Upper lobe of right lung (tissue), 1 donor: Measurements from ENCODE around the gene TRIP13. TPM values are rescaled to one million over a fixed set of nuclear protein-coding genes. Genes with fewer than 3 reads are reported as not detected.
A peak's percentile ranks its signal among the peaks of the same experiment; 100 is the strongest.

ENCODE experiments used
- ATAC-seq: fragments of 200-7000 bp; cut with Tn5 transposase; one replicate; pipeline ENCODE4 v1.9.1; 2020; ENCODE audit warnings: mild to moderate bottlenecking, moderate library complexity
- DNase-seq: peaks from one replicate; pipeline ENCODE4 v3.0.0-alpha.2; 2020
- H3K27ac ChIP-seq: fragments of 200-600 bp; one replicate; pipeline ENCODE4 v1.8.0; 2022
- H3K27me3 ChIP-seq: fragments of 200-600 bp; one replicate; pipeline ENCODE4 v1.8.0; 2022; ENCODE audit warnings: mild to moderate bottlenecking
- H3K36me3 ChIP-seq: fragments of 200-600 bp; one replicate; pipeline ENCODE4 v1.8.0; 2022
- H3K4me1 ChIP-seq: fragments of 200-600 bp; one replicate; pipeline ENCODE4 v1.8.0; 2022
- H3K4me3 ChIP-seq: fragments of 200-600 bp; one replicate; pipeline ENCODE4 v1.8.0; 2022; ENCODE audit warnings: mild to moderate bottlenecking
- H3K9me3 ChIP-seq: fragments of 200-600 bp; one replicate; pipeline ENCODE4 v1.8.0; 2022
- intact Hi-C: fragments of 100-400 bp; cut with DNase I; formaldehyde crosslinking; loops from one replicate; pipeline ENCODE4 v1.11.0; 2022
- total RNA-seq: library from RNA; stranded (reverse); fragmentation: NEBNext Ultra II Directional; extraction: Animal tissue kit (Norgen Biotek cat#: 25700); gene quantifications from one replicate; pipeline ENCODE4 v1.2.1, GENCODE V29; 2021
- TF ChIP-seq, protein P1 (sequence below): fragments of 200-600 bp; IDR thresholded peaks from one replicate; pipeline ENCODE4 v1.8.0; 2022; ENCODE audit warnings: antibody characterized with exemption
- donor health status: DM: no; HTN: yes; CAD: no; lungs with severe emphysema.

The TRIP13 gene
- total RNA-seq, 1 donor from 2014 or later: 0.81 TPM

DNA sequence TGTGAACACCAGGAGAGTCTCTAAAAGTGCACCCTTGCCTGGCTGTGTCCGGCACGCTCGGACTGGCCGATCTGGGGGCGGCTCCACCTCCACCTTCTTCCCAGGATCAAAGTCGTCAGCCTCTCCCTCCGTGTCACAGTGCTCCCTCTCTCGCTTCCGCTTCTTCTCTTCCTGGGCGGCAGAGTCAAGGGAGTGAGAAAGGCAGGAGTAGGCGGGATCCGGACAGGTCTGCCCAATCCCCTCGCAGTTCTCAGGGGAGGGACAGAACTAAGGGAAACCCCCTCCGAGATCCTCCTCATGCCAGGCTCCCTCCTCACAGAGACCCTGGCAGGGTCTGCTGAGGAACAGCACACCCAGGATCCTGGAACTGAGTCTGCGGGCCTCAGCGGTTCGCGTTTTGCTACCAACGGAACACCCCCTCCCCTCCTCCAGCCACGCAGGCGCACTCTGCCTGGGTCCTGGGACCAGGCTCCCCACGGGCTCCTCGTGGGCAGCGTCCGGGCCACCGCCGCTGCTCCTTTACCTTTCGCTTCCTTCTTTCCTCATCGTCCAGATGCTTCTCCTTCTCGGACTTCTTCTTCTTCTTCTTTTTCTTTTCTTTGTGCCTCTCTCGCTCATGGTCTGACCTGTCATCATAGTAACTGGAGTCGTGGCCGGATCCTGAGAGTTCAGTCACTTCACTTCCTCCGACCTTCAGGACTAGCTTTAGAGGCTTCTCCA lies 1.4 kb upstream of the TRIP13 start:
- ATAC-seq (no peak), DNase-seq (no peak)
- peaks cover 15% of the 10 kb centered on the region for H3K4me1 ChIP-seq
- H3K4me3 ChIP-seq: peak overlapping the region; percentile 85
- H3K27me3 ChIP-seq: no peaks in the 10 kb centered on the region
- TF ChIP-seq, protein P1, sequence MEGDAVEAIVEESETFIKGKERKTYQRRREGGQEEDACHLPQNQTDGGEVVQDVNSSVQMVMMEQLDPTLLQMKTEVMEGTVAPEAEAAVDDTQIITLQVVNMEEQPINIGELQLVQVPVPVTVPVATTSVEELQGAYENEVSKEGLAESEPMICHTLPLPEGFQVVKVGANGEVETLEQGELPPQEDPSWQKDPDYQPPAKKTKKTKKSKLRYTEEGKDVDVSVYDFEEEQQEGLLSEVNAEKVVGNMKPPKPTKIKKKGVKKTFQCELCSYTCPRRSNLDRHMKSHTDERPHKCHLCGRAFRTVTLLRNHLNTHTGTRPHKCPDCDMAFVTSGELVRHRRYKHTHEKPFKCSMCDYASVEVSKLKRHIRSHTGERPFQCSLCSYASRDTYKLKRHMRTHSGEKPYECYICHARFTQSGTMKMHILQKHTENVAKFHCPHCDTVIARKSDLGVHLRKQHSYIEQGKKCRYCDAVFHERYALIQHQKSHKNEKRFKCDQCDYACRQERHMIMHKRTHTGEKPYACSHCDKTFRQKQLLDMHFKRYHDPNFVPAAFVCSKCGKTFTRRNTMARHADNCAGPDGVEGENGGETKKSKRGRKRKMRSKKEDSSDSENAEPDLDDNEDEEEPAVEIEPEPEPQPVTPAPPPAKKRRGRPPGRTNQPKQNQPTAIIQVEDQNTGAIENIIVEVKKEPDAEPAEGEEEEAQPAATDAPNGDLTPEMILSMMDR: no peak
- intact Hi-C loops: no loop called here
- H3K36me3 ChIP-seq: peaks cover 48% of the 10 kb centered on the region
- no peaks in the 10 kb centered on the region for H3K9me3 ChIP-seq
- peak overlapping the region; percentile 90 for H3K27ac ChIP-seq

DNA sequence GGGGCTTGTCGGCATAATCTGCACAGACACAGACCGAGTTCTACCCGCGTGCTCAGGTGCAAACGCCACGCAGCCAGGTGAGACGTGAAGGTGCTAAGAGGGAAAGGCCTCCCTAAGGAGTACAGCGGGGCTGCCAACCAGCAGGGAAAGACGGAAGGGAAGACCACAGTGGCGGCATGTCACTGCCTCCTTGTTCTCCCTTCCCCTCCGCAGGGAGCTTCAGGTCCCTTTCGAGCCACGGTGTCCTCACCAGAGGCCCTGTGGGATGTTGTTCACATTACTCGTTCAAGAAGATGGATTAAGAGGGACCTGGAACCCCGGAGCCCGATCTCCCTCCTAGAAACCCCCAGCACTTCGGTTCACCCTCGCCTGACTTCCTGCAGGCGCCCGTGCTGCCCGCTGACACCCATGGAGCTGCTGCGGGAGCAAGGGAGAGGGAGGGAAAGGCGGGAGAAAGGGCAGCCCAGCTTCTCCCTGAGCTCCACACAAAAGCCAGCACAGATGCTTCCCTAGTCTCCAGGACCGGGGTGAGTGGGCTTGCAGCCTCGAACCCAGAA lies 769 bp upstream of the TRIP13 start:
- intact Hi-C loops: no loop called here
- Histone ChIP-seq H3K9me3 (no peaks in the 10 kb centered on the region), H3K36me3 (peaks cover 42% of the 10 kb centered on the region), H3K4me1 (peaks cover 15% of the 10 kb centered on the region), H3K27me3 (no peaks in the 10 kb centered on the region), H3K4me3 (peak overlapping the region; percentile 85), H3K27ac (peak overlapping the region; percentile 90)
- peak; percentile 28 for ATAC-seq
- TF ChIP-seq, protein P1: no peak
- DNase-seq: no peak

DNA sequence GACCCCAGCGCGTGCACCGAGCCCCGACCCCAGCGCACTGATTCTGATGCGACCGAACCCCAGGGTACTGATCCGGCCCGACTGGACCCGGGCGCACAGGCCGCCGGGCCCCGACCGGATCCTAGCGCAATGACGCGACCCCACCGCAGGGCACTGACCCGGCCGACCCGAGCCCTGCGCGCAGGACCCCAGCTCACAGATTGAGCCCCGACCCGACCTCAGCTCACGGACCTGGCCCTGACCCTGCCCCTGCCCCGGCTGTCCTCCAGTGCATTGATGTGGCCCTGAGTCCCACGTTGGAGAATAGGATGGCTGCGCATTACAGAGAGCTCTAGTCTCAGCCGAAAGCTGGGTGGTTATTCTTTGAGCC lies 438 bp downstream of the TRIP13 start:
- intact Hi-C loops: no loop called here
- Histone ChIP-seq H3K27me3 (no peaks in the 10 kb centered on the region), H3K4me3 (peak overlapping the region; percentile 85), H3K36me3 (peaks cover 30% of the 10 kb centered on the region), H3K27ac (no peak overlapping the region), H3K4me1 (peaks cover 15% of the 10 kb centered on the region), H3K9me3 (no peaks in the 10 kb centered on the region)
- TF ChIP-seq, protein P1: no peak
- DNase-seq: no peak
- no peak for ATAC-seq

DNA sequence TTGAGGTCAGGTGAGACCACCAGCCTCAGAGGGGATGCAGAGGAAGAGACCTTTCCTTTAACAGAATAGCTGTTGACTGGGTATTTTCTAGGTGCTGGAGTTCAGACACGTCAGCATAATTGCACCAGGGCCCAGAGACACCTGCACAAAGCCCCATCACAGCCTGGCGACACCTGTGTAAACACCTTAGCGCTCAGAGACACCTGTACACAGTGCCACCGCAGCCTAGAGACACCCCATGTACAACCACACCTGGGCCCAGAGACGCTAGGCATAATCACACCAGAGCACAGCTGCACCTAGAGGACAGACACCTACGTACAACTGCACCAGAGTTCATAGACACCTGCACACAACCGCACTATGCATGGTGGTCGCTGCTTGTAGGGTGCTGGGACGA lies 1.0 kb downstream of the TRIP13 start:
- no peak for ATAC-seq
- H3K4me3 ChIP-seq: no peak overlapping the region

DNA sequence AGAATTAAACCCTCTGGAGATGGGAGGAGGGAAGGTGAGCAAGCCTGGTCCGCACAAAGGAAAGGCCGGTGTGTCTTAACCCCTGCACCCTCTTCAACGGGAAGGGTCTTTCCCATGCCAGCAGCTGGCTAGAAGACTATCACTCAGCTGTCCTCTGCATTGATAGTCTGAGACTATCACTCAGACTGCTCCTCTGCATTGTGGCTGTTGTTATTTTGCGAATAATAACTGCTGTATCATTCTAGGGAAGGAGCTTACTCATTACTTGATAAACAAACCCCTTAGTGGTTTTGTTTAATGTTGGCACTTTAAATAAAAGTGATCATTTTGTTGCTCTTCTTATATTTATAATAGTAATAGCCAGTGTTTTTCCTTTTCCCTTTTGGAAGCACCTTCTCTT lies 8.1 kb downstream of the TRIP13 start:
- TF ChIP-seq, protein P1: no peak
- Histone ChIP-seq H3K36me3 (no peaks in the 10 kb centered on the region), H3K4me3 (no peak overlapping the region), H3K9me3 (no peaks in the 10 kb centered on the region), H3K27me3 (no peaks in the 10 kb centered on the region), H3K4me1 (no peaks in the 10 kb centered on the region), H3K27ac (no peak overlapping the region)
- no peak for ATAC-seq
- intact Hi-C loops: loop anchor here (5.0 kb wide), 1 partner anchor 228 kb away; no protein-coding TSS in a partner anchor
- DNase-seq: no peak

More for the DNA sequence above, 1.0 kb downstream of the TRIP13 start:
- TF ChIP-seq, protein P1: no peak
- Histone ChIP-seq H3K27ac (no peak overlapping the region), H3K4me1 (peaks cover 15% of the 10 kb centered on the region), H3K27me3 (no peaks in the 10 kb centered on the region), H3K9me3 (no peaks in the 10 kb centered on the region), H3K36me3 (peaks cover 24% of the 10 kb centered on the region)
- intact Hi-C loops: no loop called here
- DNase-seq: no peak
